G401 (cell line): ENCODE data around the gene MEIOSIN. TPM values are rescaled to one million over a fixed set of nuclear protein-coding genes. Genes with fewer than 3 reads are reported as not detected.
"Not testable (repeated sequence)": the region's sequence is repeated elsewhere in the genome, so short reads cannot be mapped to it uniquely, and the experiment has no call there.

Experiments
- DNase-seq: peaks from one replicate; pipeline ENCODE4 v3.0.0-alpha.2; 2015; ENCODE audit warnings: low spot score
- in situ Hi-C: cut with HindIII; loops from 2 replicates; pipeline ENCODE4 v1.10.0; 2016; ENCODE audit warnings: low sequenced_read_pairs, mixed read lengths
- total RNA-seq: library from RNA; depleted of rRNA; stranded (reverse); fragments of >200 nt; shearing (Covaris generic); gene quantifications from 2 replicates; pipeline ENCODE4 v1.2.3, GENCODE V29; 2014; rRNA removed

The MEIOSIN gene
- total RNA-seq, result not detected in 2 replicates

GRCh38 chr19:45733160-45733810 lies at the start of gene MEIOSIN:
TSS of gene MEIOSIN (plus strand) at chr19:45733439. CDS start at chr19:45735377, 1,938 bp downstream.
- in situ Hi-C loops, result no loop called here

GRCh38 chr19:45685045-45685444 lies 48.2 kb upstream of the MEIOSIN start:
- in situ Hi-C loops, DNase-seq: not testable (repeated sequence)

More at GRCh38 chr19:45733160-45733810, at the start of gene MEIOSIN:
- no peak for DNase-seq

- in situ Hi-C loops, result no loop called here
- no peak for DNase-seq
Measured at GRCh38 chr19:45687599-45687998, 45.6 kb upstream of the MEIOSIN start.

- peak; percentile 95 for DNase-seq
- in situ Hi-C loops, result no loop called here
Measured at GRCh38 chr19:45691516-45692186, 41.6 kb upstream of the MEIOSIN start, which contains the start of gene SNRPD2. TSS of gene SNRPD2 (minus strand) at chr19:45691953. CDS start at chr19:45691888, 65 bp downstream.

GRCh38 chr19:45692187-45693105 lies 40.8 kb upstream of the MEIOSIN start, which contains the start of gene QPCTL:
TSS of gene QPCTL (plus strand) at chr19:45692666. CDS start at chr19:45692704, 38 bp downstream.
- DNase-seq, result peak; percentile 100

GRCh38 chr19:45693106-45693788 lies 40.0 kb upstream of the MEIOSIN start:
- peak; percentile 71 for DNase-seq

More at GRCh38 chr19:45692187-45693105, 40.8 kb upstream of the MEIOSIN start, which contains the start of gene QPCTL:
- in situ Hi-C loops, result no loop called here

GRCh38 chr19:45701676-45702075 lies 31.6 kb upstream of the MEIOSIN start:
- in situ Hi-C loops, result no loop called here

More at GRCh38 chr19:45693106-45693788, 40.0 kb upstream of the MEIOSIN start:
- in situ Hi-C loops, result no loop called here

GRCh38 chr19:45705115-45705514 lies 28.1 kb upstream of the MEIOSIN start:
- in situ Hi-C loops, result no loop called here
- DNase-seq, result no peak

More at GRCh38 chr19:45701676-45702075, 31.6 kb upstream of the MEIOSIN start:
- no peak for DNase-seq

GRCh38 chr19:45705710-45706415 lies 27.4 kb upstream of the MEIOSIN start:
- DNase-seq, result no peak
- in situ Hi-C loops, result no loop called here

GRCh38 chr19:45710356-45711130 lies 22.7 kb upstream of the MEIOSIN start:
- in situ Hi-C loops, result no loop called here
- DNase-seq, result no peak

GRCh38 chr19:45711851-45712698 lies 21.2 kb upstream of the MEIOSIN start:
- in situ Hi-C loops, result no loop called here
- no peak for DNase-seq

- in situ Hi-C loops, result no loop called here
- DNase-seq, result no peak
Measured at GRCh38 chr19:45712699-45713067, 20.6 kb upstream of the MEIOSIN start.

GRCh38 chr19:45713141-45713540 lies 20.1 kb upstream of the MEIOSIN start:
- in situ Hi-C loops, result no loop called here
- DNase-seq, result no peak

- no peak for DNase-seq
Measured at GRCh38 chr19:45715139-45715538, 18.1 kb upstream of the MEIOSIN start.

GRCh38 chr19:45716359-45717130 lies 16.7 kb upstream of the MEIOSIN start:
- in situ Hi-C loops, result no loop called here
- DNase-seq, result peak; percentile 49

More at GRCh38 chr19:45715139-45715538, 18.1 kb upstream of the MEIOSIN start:
- in situ Hi-C loops, result no loop called here
